ENCODE measurements around the gene DCLRE1A. TPM values are rescaled to one million over a fixed set of nuclear protein-coding genes. Genes with fewer than 3 reads are reported as not detected.

DCLRE1A gene
- 3.9 and 5.7 TPM in 2 replicates for total RNA-seq

GRCh38 chr10:113854013-113854760 is at the start of gene DCLRE1A, which contains the start of gene NHLRC2:
Gene DCLRE1A (minus strand): TSS chr10:113854082. CDS start chr10:113853182, 900 bp downstream.
Gene NHLRC2 (plus strand): TSS chr10:113854661. CDS start chr10:113854873, 212 bp downstream.

Other genes starting within 250 kb of the DCLRE1A start
- gene NRAP, start 190.0 kb downstream of the DCLRE1A start, total RNA-seq, result not detected in 2 replicates
- gene CASP7, start 174.2 kb downstream of the DCLRE1A start, total RNA-seq, result 12.4 and 16.1 TPM in 2 replicates
- gene PLEKHS1, start 102.4 kb downstream of the DCLRE1A start, total RNA-seq, result not detected in 2 replicates
- gene NHLRC2, start 579 bp upstream of the DCLRE1A start, total RNA-seq, result 14.7 and 18.1 TPM in 2 replicates
- gene ADRB1, start 189.8 kb upstream of the DCLRE1A start, total RNA-seq, result 0.76 and 1.0 TPM in 2 replicates